GM12878 (cell line): ENCODE results near the gene SEPTIN7. TPM values are rescaled to one million over a fixed set of nuclear protein-coding genes. Genes with fewer than 3 reads are reported as not detected.

ENCODE experiments used
- ATAC-seq: fragments of 200-7000 bp; cut with Tn5 transposase; 3 replicates; pipeline ENCODE4 v1.9.1; 2020; ENCODE audit warnings: mild to moderate bottlenecking, moderate library complexity
- BruUV-seq: library from RNA; stranded (reverse); fragments of 400-500 nt; replicated peaks from 2 replicates; lab custom pipeline; 2021; lab: Mats Ljungman, UMichigan
- CTCF ChIA-PET: fragments of 300-600 bp; sonication (Branson Sonifier 250); formaldehyde crosslinking; extraction: SDS; loops from one replicate; lab custom pipeline; 2021; ENCODE audit warnings: inconsistent platforms; lab: Yijun Ruan, JAX
- POLR2A ChIA-PET: fragments of 350-600 bp; formaldehyde crosslinking; extraction: SDS; loops from one replicate; lab custom pipeline; 2021; ENCODE audit warnings: inconsistent platforms; lab: Charles Lee
- RAD21 ChIA-PET: fragments of 300-600 bp; sonication (Branson Sonifier 250); formaldehyde crosslinking; loops from one replicate; lab custom pipeline; 2023; ENCODE audit warnings: antibody characterized with exemption; ENCODE audit not compliant: unreplicated experiment; lab: Charles Lee
- SMC1A ChIA-PET: fragments of 300-600 bp; sonication (Branson Sonifier 250); formaldehyde crosslinking; loops from one replicate; lab custom pipeline; 2023; ENCODE audit not compliant: unreplicated experiment, uncharacterized antibody; lab: Charles Lee
- DNase-seq: peaks from one replicate; pipeline ENCODE4 v3.0.0-alpha.2; 2011; ENCODE audit warnings: low read depth, low spot score
- FAIRE-seq: peaks from 3 replicates; lab custom pipeline; 2011; peaks lifted over from hg19 to GRCh38; lab: Jason Lieb, UNC
- H2AFZ ChIP-seq: 2 replicates; pipeline ENCODE4 v1.6.0; 2011; ENCODE audit warnings: low read depth, low read length, control low read depth; ENCODE audit not compliant: control insufficient read depth
- H3K27ac ChIP-seq: 2 replicates; pipeline ENCODE4 v1.5.1; 2011; ENCODE audit warnings: control low read depth; ENCODE audit not compliant: control insufficient read depth, insufficient read depth
- H3K27me3 ChIP-seq, 2 experiments: replicated peaks in 1 of 2; 2 replicates each; pipeline versions ENCODE4 v1.6.0 to v1.6.1; 2011; ENCODE audit warnings: low read length in 1 of 2; ENCODE audit not compliant: control insufficient read depth in 2 of 2, insufficient read depth in 2 of 2
- H3K36me3 ChIP-seq, 2 experiments: 2 replicates each; pipeline ENCODE4 v1.5.1; 2011; ENCODE audit warnings: low read length in 1 of 2; ENCODE audit not compliant: control insufficient read depth in 2 of 2, insufficient read depth in 2 of 2
- H3K4me1 ChIP-seq: 2 replicates; pipeline ENCODE4 v1.6.1; 2011; ENCODE audit warnings: mild to moderate bottlenecking, low read length, moderate library complexity, mixed read lengths; ENCODE audit not compliant: control insufficient read depth, insufficient read depth
- H3K4me2 ChIP-seq: 2 replicates; pipeline ENCODE4 v1.6.0; 2011; ENCODE audit warnings: control low read depth; ENCODE audit not compliant: control insufficient read depth, insufficient read depth
- H3K4me3 ChIP-seq: fragments of 200-600 bp; sonication (generic); 2 replicates; pipeline ENCODE4 v1.5.1; 2016
- H3K79me2 ChIP-seq: 2 replicates; pipeline ENCODE4 v1.6.0; 2011; ENCODE audit warnings: low read length; ENCODE audit not compliant: control insufficient read depth, insufficient read depth
- H3K9ac ChIP-seq: 2 replicates; pipeline ENCODE4 v1.8.0; 2011; ENCODE audit warnings: low read length, control low read depth, mixed read lengths; ENCODE audit not compliant: control insufficient read depth, insufficient read depth
- H3K9me3 ChIP-seq: replicated peaks from 3 replicates; pipeline ENCODE4 v1.5.1; 2011; ENCODE audit warnings: mild to moderate bottlenecking, low read length; ENCODE audit not compliant: control insufficient read depth, insufficient read depth
- H4K20me1 ChIP-seq: 2 replicates; pipeline ENCODE4 v1.6.0; 2011; ENCODE audit not compliant: control insufficient read depth, insufficient read depth
- BHLHE40 ChIP-seq, 2 experiments: fragments of 450-650 bp in 1 of 2; IDR thresholded peaks; 2 replicates each; pipeline ENCODE4 v1.6.1; 2011 to 2017; ENCODE audit warnings: low read depth in 2 of 2, borderline replicate concordance in 1 of 2, improper control_type of control experiment in 1 of 2, low read length in 1 of 2, mild to moderate bottlenecking in 1 of 2
- HCFC1 ChIP-seq: fragments of 150-350 bp; IDR thresholded peaks from 2 replicates; pipeline ENCODE4 v1.6.1; 2014; ENCODE audit warnings: low read length
- MXI1 ChIP-seq: fragments of 150-350 bp; IDR thresholded peaks from 2 replicates; pipeline ENCODE4 v1.6.1; 2011; ENCODE audit warnings: low read depth, mild to moderate bottlenecking, inconsistent platforms, low read length, improper control_type of control experiment
- POLR2AphosphoS2 ChIP-seq: IDR thresholded peaks from 2 replicates; pipeline ENCODE4 v1.6.1; 2011; ENCODE audit warnings: low read depth, mild to moderate bottlenecking, low read length, improper control_type of control experiment, moderate library complexity
- ZZZ3 ChIP-seq: IDR thresholded peaks from 2 replicates; pipeline ENCODE4 v1.6.1; 2011; ENCODE audit warnings: low read depth; ENCODE audit not compliant: control insufficient read depth, insufficient read length
- WGBS: methylation state at CpG from one replicate; pipeline ENCODE4 v1.1.6; 2016; ENCODE audit warnings: low lambda C conversion rate; ENCODE audit not compliant: insufficient replicate concordance, insufficient coverage; ENCODE audit errors: missing lambda C conversion rate; 5-methylcytosine and 5-hydroxymethylcytosine counted together
- in situ Hi-C: fragments of 300-500 bp; cut with MboI; formaldehyde crosslinking; loops from 9 replicates; pipeline ENCODE4 v1.14.3; 2018; ENCODE audit warnings: mixed read lengths
- intact Hi-C: fragments of 100-400 bp; cut with micrococcal nuclease; formaldehyde crosslinking; loops from one replicate; pipeline ENCODE4 v1.14.2; 2022; ENCODE audit not compliant: unreplicated experiment
- polyA plus RNA-seq, 11 experiments: library from polyadenylated mRNA; depleted of rRNA in 4 of 11; unstranded in 6 of 11; stranded (reverse) in 5 of 11; fragments of >200 nt; fragmentation: Nextera tagmentation in 4 of 11; fragmentation: Illumina TruSeq in 1 of 11; extraction: Ambion mirVana in 4 of 11; extraction: Trizol in 1 of 11; gene quantifications; 1 replicate in 1 of 11; 2 replicates in 10 of 11; pipeline versions ENCODE4 v1.2.1 to v1.2.3, GENCODE V29; 2011 to 2016; ENCODE audit warnings: inconsistent platforms in 2 of 11, missing spikeins in 2 of 11, low read depth in 1 of 11
- total RNA-seq, 4 experiments: library from RNA; depleted of rRNA in 3 of 4; stranded (reverse); fragments of >200 nt in 3 of 4; fragmentation: Illumina TruSeq in 1 of 4; extraction: Trizol in 1 of 4; gene quantifications; 2 replicates each; pipeline versions ENCODE4 v1.2.1 to v1.2.3, GENCODE V29; 2013 to 2021
- TF ChIP-seq, protein P1 (sequence below): fragments of 450-650 bp; formaldehyde crosslinking; IDR thresholded peaks from 2 replicates; pipeline ENCODE4 v1.5.0; 2022; ENCODE audit warnings: mild to moderate bottlenecking, missing genetic modification characterization
- TF ChIP-seq, protein P2 (sequence below): IDR thresholded peaks from 2 replicates; pipeline ENCODE4 v1.6.1; 2011; ENCODE audit warnings: borderline replicate concordance, low read depth, mild to moderate bottlenecking, moderate library complexity, mixed read lengths, low read length; ENCODE audit not compliant: insufficient read depth; ENCODE audit errors: extremely low read length
- TF ChIP-seq, protein P3 (sequence below): fragments of 150-350 bp; IDR thresholded peaks from 2 replicates; pipeline ENCODE4 v1.6.1; 2014; ENCODE audit warnings: mild to moderate bottlenecking, low read depth, low read length

Gene SEPTIN7
- total and polyA plus RNA-seq, 10 of the 15 experiments (the other 5 are each of a cell fraction or from before 2014, with no cell fraction given), result 176 to 787 (median 437) TPM

DNA sequence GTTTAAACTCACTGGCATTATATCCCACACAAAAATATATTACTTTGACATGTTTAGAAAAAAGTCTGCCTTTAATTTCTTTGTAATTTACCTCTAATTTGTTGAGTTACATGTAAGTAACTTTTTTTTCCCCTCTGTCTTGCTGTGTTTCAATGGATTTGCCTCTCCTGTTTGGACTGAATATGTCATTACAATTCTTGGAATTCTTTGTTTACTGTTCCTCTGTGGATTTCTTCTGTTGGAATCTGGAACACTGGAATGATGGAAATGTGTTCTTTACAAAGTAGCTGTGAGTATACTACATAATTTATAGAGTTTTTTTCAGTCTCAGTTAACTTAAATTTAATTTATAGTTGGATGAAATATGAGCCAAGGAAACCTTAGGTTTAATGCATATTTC, 30.4 kb downstream of the SEPTIN7 start (continued):
- TF ChIP-seq, protein P1, sequence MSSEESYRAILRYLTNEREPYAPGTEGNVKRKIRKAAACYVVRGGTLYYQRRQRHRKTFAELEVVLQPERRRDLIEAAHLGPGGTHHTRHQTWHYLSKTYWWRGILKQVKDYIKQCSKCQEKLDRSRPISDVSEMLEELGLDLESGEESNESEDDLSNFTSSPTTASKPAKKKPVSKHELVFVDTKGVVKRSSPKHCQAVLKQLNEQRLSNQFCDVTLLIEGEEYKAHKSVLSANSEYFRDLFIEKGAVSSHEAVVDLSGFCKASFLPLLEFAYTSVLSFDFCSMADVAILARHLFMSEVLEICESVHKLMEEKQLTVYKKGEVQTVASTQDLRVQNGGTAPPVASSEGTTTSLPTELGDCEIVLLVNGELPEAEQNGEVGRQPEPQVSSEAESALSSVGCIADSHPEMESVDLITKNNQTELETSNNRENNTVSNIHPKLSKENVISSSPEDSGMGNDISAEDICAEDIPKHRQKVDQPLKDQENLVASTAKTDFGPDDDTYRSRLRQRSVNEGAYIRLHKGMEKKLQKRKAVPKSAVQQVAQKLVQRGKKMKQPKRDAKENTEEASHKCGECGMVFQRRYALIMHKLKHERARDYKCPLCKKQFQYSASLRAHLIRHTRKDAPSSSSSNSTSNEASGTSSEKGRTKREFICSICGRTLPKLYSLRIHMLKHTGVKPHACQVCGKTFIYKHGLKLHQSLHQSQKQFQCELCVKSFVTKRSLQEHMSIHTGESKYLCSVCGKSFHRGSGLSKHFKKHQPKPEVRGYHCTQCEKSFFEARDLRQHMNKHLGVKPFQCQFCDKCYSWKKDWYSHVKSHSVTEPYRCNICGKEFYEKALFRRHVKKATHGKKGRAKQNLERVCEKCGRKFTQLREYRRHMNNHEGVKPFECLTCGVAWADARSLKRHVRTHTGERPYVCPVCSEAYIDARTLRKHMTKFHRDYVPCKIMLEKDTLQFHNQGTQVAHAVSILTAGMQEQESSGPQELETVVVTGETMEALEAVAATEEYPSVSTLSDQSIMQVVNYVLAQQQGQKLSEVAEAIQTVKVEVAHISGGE, result no peak
- no peak for TF ChIP-seq POLR2AphosphoS2

DNA sequence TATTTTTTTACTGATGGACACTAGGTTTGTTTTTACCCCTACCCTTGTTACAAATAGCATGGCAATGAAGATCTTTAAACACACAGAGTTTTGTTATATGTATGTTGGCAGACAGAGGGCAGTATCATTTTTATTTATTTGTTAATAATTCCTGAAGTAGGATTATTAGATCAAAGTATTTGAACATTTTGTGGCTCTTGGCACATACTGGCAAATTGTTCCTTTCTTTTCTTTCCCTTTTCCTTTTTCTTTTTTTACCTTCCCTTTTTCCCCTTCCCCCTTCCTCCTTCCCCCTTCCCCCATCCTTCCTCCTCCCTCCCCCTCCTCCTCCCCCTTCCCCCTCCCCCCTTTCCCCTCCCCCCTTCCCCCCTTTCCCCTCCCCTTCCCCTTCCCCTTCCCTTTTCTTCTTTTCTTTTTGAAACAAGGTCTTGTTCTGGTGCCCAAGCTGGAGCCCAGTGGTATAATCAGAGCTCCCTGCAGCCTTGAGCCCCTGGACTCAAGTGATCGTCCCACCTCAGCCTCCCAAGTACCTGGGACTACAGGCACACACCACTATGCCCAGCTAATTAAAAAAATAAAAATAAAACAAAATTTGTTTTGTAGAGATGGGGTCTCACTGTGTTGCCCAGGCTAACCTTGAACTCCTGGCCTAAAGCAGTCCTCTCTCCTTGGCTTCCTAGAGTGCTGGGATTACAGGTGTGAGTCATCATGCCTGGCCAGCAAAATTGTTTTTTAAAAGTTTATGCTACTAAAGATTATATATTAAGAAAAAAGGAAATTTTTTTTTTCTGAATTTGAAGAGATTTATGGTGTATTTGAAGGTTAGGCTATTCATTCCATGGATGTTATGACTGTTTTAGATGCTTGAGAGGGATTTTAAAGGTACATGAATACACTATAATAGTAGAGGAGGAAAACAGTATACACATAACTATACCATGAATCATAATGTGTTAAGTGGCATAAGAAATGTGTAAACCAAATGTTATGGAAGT, 39.3 kb downstream of the SEPTIN7 start:
- H3K4me2 ChIP-seq, result no peak overlapping the region
- CTCF ChIA-PET, result interaction anchor here (0.7 to 2.1 kb wide), 4 partner anchors 9 to 130 kb away, joined by 3 to 5 read pairs (median 4); no protein-coding TSS in a partner anchor
- no peak for ATAC-seq
- no peak for FAIRE-seq
- WGBS, result 100% methylated on average over 1 of the region's 1 CpG
- SMC1A ChIA-PET, result interaction anchor here (1.6 to 2.1 kb wide), 2 partner anchors 38 to 111 kb away, joined by 3 to 5 read pairs; no protein-coding TSS in a partner anchor
- no peaks in the 10 kb centered on the region for H3K4me1 ChIP-seq
- in situ Hi-C loops, result no loop called here
- H3K79me2 ChIP-seq, result peaks cover 57% of the 10 kb centered on the region
- no peak overlapping the region for H3K9ac ChIP-seq
- no peak for DNase-seq
- no peaks in the 10 kb centered on the region for H4K20me1 ChIP-seq
- no TSS peak for BruUV-seq
- H3K27me3 ChIP-seq, result no peaks in the 10 kb centered on the region
- RAD21 ChIA-PET, result no interaction called here
- H3K27ac ChIP-seq, result no peak overlapping the region
- H2AFZ ChIP-seq, result no peak overlapping the region
- H3K36me3 ChIP-seq, result peaks cover 2 to 9% of the 10 kb centered on the region in 2 experiments
- POLR2A ChIA-PET, result no interaction called here
- H3K4me3 ChIP-seq, result no peak overlapping the region
- no peaks in the 10 kb centered on the region for H3K9me3 ChIP-seq
- intact Hi-C loops, result no loop called here
- TF ChIP-seq HCFC1 (no peak), BHLHE40 (IDR thresholded peaks at IDR 0.05; ENCODE audit: borderline replicate concordance in 1 of 2, low read depth in 2 of 2, low read length in 1 of 2) (no peak), ZZZ3 (no peak), POLR2AphosphoS2 (no peak), MXI1 (no peak)
- TF ChIP-seq, protein P2, sequence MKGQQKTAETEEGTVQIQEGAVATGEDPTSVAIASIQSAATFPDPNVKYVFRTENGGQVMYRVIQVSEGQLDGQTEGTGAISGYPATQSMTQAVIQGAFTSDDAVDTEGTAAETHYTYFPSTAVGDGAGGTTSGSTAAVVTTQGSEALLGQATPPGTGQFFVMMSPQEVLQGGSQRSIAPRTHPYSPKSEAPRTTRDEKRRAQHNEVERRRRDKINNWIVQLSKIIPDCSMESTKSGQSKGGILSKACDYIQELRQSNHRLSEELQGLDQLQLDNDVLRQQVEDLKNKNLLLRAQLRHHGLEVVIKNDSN, result no peak
- TF ChIP-seq, protein P3, sequence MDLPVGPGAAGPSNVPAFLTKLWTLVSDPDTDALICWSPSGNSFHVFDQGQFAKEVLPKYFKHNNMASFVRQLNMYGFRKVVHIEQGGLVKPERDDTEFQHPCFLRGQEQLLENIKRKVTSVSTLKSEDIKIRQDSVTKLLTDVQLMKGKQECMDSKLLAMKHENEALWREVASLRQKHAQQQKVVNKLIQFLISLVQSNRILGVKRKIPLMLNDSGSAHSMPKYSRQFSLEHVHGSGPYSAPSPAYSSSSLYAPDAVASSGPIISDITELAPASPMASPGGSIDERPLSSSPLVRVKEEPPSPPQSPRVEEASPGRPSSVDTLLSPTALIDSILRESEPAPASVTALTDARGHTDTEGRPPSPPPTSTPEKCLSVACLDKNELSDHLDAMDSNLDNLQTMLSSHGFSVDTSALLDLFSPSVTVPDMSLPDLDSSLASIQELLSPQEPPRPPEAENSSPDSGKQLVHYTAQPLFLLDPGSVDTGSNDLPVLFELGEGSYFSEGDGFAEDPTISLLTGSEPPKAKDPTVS, result no peak
- TF ChIP-seq, protein P1, result no peak
